NCI-H187 (cell line): ENCODE data around the gene DHX15.
A peak's percentile ranks its signal among the peaks of the same experiment; 100 is the strongest.

Experiments
- DNase-seq, 2 experiments: peaks; one replicate each; lab custom pipeline; 2025; lab: John Stamatoyannopoulos, UW

DHX15 gene

GRCh38 chr4:24584211-24584850 lies at the start of gene DHX15:
Gene DHX15, minus strand, starts transcription at chr4:24584554. Its CDS starts 161 bp downstream, at chr4:24584393.
- DNase-seq, result peak; percentile 93 to 96

DNA sequence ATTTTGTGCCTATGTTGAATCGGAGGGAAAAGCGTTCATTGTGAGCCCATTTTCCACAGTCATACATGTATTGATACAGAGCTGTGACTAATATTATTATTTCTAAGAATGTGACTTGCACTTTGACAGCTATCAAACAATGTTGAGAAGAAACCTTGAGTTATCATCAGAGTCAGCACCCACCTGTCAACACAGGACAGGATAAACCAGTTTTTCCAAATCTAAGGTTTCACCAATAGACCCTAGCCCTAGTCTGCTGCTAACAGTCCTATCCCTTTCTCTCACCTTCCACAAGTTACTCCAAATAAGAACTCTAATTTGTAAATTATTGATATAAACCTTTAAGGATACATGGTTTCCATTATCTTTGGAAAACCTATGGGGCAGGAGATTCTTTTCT lies 47.7 kb upstream of the DHX15 start:
- DNase-seq, result no peak

DNA sequence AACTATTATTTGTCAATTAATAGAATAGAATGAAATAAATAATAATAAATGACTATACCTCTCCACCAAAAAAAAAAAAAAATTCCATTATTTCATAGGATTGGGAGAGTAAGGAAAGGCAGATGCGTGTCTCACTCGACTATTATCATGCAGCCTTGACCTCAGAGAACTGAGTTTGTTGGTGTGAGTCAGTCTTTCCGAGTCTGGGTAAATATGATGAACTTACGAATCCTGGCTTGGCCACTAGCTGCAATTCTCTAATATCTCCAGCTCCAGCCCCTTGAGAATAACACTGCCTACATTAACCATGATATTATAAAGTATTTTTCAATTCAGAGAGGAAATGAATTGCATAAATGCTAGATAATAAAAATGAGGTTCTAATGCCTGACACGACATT lies 46.6 kb upstream of the DHX15 start:
- no peak for DNase-seq

DNA sequence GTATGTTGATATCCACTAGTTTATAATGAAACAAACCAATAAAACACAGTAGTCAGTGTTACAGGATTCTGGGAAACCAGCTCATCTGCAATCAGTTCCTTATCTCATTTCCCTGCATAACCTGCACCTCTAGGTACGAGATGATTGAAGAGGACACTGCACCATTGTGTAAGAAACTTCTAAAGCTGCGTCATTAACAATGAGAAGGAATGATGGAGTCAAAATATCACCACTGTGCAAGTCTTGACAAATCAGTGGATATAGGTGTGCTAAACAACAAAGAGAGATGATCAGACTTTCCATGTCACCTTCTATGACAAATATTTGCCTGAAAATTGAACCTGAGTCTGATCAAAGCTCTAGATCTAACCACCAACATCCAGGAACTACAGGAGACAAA lies 40.7 kb upstream of the DHX15 start:
- no peak for DNase-seq

- no peak for DNase-seq
Observed at GRCh38 chr4:24624381-24624780, 40.0 kb upstream of the DHX15 start.

- no peak for DNase-seq
Observed at GRCh38 chr4:24622146-24622834, 37.9 kb upstream of the DHX15 start.

DNA sequence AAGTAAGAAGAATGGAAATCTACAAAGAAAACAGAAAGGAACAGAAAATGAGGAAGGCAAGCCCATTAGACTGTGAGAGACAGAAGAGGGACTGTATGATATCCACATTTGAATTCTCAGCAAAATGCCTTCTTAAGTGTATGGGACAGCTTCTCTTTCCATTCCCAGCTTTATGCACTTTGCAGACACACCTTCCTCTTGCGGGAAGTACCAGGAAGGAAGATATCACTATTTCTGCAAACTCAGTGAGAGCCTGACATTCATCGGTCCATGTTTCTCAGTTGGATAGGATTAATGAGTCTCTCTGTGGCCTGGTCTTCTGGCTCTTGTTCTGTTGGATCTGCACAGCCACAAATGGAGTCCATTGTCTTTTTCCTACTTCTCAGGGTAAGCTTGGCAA lies 31.6 kb upstream of the DHX15 start:
- no peak for DNase-seq

- no peak for DNase-seq
Observed at GRCh38 chr4:24614881-24615280, 30.5 kb upstream of the DHX15 start.

DNA sequence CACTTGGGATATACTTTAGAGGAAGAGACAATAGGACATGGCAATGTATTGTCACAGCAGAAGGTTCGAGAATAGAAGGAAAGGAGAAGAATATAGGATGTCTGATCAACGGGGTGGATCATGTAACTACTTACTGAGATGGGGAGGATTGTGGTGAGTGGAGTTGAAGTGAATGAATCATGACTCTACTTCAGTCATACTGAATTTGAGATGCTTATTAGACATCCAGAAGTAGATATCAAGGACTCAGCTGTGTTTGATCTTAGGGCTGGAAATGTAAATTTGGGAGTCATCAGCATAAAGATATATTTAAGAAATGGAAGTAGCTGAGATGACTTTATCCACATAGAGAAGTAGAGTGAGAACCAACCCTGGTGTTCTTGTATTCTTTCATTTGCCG lies 29.1 kb upstream of the DHX15 start:
- DNase-seq, result no peak

GRCh38 chr4:24611575-24611974 lies 27.2 kb upstream of the DHX15 start:
- DNase-seq, result no peak

- no peak for DNase-seq
Observed at GRCh38 chr4:24607334-24607733, 23.0 kb upstream of the DHX15 start.

- no peak for DNase-seq
Observed at GRCh38 chr4:24605216-24605615, 20.9 kb upstream of the DHX15 start.

GRCh38 chr4:24604558-24605214 lies 20.3 kb upstream of the DHX15 start:
- DNase-seq, result no peak

DNA sequence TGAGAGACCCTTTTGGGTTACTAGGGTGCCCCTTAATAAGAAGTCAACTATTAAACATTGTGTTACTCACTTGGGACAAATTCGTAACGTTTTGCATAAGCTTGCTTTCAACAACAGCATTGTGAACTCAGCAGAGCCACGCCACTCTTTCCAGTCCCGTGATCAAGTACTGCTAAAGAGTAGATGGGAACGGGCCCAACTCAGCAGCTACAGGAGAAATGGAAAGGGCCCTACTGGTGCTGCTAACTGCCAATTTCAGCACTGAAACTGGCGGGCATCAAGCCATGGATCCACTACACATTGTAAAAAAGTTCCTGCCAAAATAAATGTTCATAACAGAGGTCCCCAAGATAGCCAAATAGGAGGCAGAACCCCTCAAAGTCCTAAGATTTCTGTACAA lies 19.0 kb upstream of the DHX15 start:
- no peak for DNase-seq

DNA sequence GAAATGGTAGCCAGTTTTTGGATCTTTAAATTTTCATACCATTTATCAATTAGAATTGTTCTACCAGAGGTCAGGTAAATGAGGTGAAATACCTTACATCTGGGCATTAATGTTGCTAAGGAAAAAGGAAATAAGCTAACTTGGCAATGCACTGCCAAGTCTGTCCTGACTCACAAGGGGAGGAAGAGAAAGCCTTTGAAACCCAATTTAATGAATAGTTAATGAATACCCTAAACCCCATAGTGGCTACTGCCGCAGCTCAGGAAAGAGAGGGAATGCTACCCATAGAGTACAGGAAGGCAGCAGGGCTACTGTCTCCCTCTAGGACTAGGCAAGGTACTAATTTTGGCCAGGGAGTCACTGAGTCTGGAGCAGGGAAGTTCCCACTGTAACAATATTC lies 16.8 kb upstream of the DHX15 start:
- DNase-seq, result no peak

- no peak for DNase-seq
Observed at GRCh38 chr4:24599275-24599674, 14.9 kb upstream of the DHX15 start.

DNA sequence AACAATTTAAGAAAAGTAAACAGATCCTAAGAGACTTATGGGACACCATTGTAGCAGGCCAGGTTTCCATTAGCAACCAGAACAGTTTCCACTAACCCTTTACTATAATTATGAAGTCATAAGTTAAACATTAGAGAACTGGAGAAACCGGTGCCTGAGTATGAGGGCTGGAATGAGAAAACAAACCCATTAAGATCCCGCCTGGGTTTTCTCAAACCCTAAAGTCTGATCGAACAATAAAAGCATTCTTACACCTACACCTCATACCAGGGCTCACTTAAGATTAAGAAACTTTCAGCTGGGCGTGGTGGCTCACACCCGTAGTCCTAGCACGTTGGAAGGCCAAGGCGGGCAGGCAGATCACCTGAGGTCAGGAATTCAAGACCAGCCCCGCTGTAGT lies 13.7 kb upstream of the DHX15 start:
- DNase-seq, result no peak

- DNase-seq, result no peak
Observed at GRCh38 chr4:24595659-24596058, 11.3 kb upstream of the DHX15 start.

DNA sequence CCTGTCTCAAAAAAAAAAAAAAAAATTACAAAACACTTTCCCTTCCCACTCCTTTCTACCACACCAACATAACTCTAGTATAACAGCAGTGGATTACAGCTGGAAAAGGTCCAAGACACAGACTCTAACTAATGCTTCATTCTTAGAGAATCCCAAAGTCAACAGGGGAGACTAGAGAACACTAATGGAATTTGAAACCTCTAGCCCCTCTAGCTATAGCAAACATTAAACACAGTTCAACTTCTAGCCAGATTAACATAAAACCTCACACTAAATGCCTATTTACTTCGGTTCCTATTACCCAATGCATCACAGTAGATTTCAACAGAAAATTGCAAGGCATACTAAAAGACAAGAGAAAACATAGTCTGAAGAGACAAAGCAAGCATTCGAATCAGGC lies 10.5 kb upstream of the DHX15 start:
- no peak for DNase-seq

GRCh38 chr4:24589448-24589847 lies 5.1 kb upstream of the DHX15 start:
- DNase-seq, result no peak

DNA sequence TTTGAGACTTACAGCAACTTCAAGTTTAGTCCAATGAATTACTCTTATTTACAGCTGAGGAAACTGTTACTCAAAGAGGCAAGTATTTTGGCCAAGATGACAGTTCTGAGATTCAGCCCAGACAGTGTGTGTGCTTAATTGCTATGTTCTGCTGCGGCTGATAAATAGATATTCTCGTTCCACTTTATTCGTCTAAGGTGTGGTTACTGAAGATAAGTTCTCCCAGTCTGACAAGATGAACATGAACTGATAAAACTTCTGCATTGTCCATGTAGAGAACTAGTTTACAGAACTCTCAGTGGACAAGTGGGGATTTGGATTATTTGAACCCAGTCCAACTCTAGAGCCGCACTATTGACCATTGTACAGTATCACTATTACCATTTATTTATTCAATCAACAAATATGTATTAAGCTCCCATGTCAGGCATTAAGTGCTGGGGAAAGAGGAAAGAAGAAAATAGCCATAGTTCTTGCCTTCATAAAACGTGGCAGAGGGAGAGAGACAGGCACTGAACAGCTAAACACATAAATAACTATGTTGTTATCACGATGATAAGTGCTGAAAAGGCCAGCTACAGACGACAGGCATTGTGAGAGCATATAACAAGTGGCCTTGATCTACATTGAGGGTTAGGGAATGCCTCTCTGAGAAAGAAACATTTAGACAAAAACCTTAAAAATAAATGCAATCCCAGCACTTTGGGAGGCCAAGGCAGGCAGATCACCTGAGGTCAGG lies 4.0 kb upstream of the DHX15 start:
- DNase-seq, result no peak

GRCh38 chr4:24583451-24584210 lies 723 bp downstream of the DHX15 start:
- peak; percentile 39 to 65 for DNase-seq
